ENCODE results near the gene XXYLT1.

Gene XXYLT1

DNA sequence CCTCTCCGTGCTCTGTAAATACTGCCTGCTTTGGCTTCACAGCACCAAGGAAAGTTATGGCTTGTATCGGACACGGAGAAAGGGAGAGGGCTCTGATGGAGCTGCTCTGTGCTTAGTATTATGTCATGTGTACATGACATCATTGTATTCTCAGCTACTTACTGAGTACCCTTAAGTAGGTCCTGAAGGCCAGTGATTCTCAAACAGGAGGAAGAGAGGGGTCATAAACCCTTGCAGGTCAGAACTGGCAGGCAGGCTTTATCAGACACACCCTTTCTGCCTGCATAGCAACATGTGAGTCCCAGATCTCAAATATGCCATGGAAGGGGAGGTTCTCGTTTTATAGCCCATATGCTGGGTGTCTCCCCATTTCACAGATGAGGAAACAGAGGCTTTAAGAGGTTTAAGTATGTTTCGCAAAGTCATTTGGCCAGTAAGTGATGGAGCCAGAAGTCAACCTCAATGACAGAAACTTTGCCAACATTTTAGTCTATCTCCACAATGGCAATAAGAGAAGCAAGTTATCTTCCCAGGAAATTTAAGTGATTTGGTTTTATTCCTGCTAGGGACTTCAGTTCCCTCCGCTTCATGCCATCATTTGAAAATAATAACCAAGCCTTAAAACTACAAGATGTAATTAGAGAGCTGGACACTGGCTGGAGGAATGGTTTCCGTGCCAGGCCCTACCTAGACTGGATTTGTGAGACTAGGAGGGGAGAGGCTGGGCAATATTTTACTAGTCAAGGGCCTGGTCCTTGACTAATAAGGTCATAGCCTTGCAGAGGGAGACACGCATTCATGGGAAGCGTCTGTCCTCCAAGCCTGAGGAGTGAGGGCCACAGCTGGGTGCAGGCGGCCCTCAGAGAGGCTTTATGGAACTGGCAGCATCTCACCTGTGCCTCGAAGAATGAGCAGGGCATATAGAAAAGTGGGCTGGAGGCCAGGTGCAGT lies 133.0 kb downstream of the XXYLT1 start:
- no peak for TF ChIP-seq PATZ1 (CRISPR knock-in tag; IDR thresholded peaks at IDR 0.05; ENCODE audit: borderline replicate concordance)
- TF ChIP-seq TSHZ2 (CRISPR knock-in tag; IDR thresholded peaks at IDR 0.05), result no peak
- TF ChIP-seq ARNTL (CRISPR knock-in tag; IDR thresholded peaks at IDR 0.05; ENCODE audit: borderline replicate concordance, low read depth), result no peak
- TF ChIP-seq ZC3H10 (CRISPR knock-in tag; IDR thresholded peaks at IDR 0.05), result no peak
- no peak for ATAC-seq

GRCh38 chr3:195135917-195136316 lies 135.0 kb downstream of the XXYLT1 start:
- ATAC-seq, result peak; percentile 58
- peak; percentile 73 for TF ChIP-seq TCF4 (CRISPR knock-in tag; IDR thresholded peaks at IDR 0.05; ENCODE audit: borderline replicate concordance)
- TF ChIP-seq PATZ1 (CRISPR knock-in tag; IDR thresholded peaks at IDR 0.05; ENCODE audit: borderline replicate concordance), result no peak
- TF ChIP-seq TSHZ2 (CRISPR knock-in tag; IDR thresholded peaks at IDR 0.05), result peak; percentile 59; the same call in 1 of the 2 replicates

DNA sequence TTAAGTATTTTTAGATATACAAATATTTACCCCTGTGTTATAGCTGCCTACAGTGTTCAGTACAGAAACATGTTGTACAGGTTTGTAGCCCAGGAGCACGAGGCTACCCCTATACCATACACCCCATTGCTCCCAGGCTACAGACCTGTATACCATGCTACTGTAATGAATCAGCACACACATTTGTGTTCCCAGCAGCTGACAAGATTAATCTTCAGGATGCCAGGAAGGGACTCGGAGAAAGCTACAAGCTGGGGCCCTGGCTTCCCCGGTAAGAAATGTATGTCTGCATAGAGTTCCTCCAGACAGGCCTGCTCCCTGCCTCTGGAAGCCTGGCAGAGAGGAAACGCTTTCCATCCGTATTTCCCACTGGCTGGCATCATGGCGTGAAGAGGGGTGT lies 136.5 kb downstream of the XXYLT1 start:
- no peak for TF ChIP-seq ARNTL (CRISPR knock-in tag; IDR thresholded peaks at IDR 0.05; ENCODE audit: borderline replicate concordance, low read depth)
- no peak for TF ChIP-seq SNAI2 (CRISPR knock-in tag; IDR thresholded peaks at IDR 0.05)
- no peak for TF ChIP-seq OSR1 (CRISPR knock-in tag; IDR thresholded peaks at IDR 0.05)
- no peak for TF ChIP-seq ZNF8 (CRISPR knock-in tag; IDR thresholded peaks at IDR 0.05)
- TF ChIP-seq, protein P1, sequence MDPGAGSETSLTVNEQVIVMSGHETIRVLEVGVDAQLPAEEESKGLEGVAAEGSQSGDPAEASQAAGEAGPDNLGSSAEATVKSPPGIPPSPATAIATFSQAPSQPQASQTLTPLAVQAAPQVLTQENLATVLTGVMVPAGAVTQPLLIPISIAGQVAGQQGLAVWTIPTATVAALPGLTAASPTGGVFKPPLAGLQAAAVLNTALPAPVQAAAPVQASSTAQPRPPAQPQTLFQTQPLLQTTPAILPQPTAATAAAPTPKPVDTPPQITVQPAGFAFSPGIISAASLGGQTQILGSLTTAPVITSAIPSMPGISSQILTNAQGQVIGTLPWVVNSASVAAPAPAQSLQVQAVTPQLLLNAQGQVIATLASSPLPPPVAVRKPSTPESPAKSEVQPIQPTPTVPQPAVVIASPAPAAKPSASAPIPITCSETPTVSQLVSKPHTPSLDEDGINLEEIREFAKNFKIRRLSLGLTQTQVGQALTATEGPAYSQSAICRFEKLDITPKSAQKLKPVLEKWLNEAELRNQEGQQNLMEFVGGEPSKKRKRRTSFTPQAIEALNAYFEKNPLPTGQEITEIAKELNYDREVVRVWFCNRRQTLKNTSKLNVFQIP (CRISPR knock-in tag; IDR thresholded peaks at IDR 0.05; ENCODE audit: borderline replicate concordance, low read depth), result no peak
- no peak for ATAC-seq

- ATAC-seq, result no peak
- TF ChIP-seq PPARA (CRISPR knock-in tag; IDR thresholded peaks at IDR 0.05; ENCODE audit: borderline replicate concordance) (no peak), TOX (CRISPR knock-in tag; IDR thresholded peaks at IDR 0.05; ENCODE audit: borderline replicate concordance) (no peak), ARNTL (CRISPR knock-in tag; IDR thresholded peaks at IDR 0.05; ENCODE audit: borderline replicate concordance, low read depth) (no peak), RARB (CRISPR knock-in tag; IDR thresholded peaks at IDR 0.05) (no peak), ZC3H10 (CRISPR knock-in tag; IDR thresholded peaks at IDR 0.05) (no peak), ZFP3 (CRISPR knock-in tag; IDR thresholded peaks at IDR 0.05) (no peak), ZNF8 (CRISPR knock-in tag; IDR thresholded peaks at IDR 0.05) (no peak), TSHZ2 (CRISPR knock-in tag; IDR thresholded peaks at IDR 0.05) (no peak), SNAI2 (CRISPR knock-in tag; IDR thresholded peaks at IDR 0.05) (no peak), ZNF70 (CRISPR knock-in tag; IDR thresholded peaks at IDR 0.05) (no peak), CREB5 (CRISPR knock-in tag; IDR thresholded peaks at IDR 0.05; ENCODE audit: low read depth) (no peak)
Measured at GRCh38 chr3:195133462-195133861, 137.5 kb downstream of the XXYLT1 start.
